ENCODE measurements around the gene PPP1R3A.

Gene PPP1R3A, protein sequence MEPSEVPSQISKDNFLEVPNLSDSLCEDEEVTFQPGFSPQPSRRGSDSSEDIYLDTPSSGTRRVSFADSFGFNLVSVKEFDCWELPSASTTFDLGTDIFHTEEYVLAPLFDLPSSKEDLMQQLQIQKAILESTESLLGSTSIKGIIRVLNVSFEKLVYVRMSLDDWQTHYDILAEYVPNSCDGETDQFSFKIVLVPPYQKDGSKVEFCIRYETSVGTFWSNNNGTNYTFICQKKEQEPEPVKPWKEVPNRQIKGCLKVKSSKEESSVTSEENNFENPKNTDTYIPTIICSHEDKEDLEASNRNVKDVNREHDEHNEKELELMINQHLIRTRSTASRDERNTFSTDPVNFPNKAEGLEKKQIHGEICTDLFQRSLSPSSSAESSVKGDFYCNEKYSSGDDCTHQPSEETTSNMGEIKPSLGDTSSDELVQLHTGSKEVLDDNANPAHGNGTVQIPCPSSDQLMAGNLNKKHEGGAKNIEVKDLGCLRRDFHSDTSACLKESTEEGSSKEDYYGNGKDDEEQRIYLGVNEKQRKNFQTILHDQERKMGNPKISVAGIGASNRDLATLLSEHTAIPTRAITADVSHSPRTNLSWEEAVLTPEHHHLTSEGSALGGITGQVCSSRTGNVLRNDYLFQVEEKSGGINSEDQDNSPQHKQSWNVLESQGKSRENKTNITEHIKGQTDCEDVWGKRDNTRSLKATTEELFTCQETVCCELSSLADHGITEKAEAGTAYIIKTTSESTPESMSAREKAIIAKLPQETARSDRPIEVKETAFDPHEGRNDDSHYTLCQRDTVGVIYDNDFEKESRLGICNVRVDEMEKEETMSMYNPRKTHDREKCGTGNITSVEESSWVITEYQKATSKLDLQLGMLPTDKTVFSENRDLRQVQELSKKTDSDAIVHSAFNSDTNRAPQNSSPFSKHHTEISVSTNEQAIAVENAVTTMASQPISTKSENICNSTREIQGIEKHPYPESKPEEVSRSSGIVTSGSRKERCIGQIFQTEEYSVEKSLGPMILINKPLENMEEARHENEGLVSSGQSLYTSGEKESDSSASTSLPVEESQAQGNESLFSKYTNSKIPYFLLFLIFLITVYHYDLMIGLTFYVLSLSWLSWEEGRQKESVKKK

DNA sequence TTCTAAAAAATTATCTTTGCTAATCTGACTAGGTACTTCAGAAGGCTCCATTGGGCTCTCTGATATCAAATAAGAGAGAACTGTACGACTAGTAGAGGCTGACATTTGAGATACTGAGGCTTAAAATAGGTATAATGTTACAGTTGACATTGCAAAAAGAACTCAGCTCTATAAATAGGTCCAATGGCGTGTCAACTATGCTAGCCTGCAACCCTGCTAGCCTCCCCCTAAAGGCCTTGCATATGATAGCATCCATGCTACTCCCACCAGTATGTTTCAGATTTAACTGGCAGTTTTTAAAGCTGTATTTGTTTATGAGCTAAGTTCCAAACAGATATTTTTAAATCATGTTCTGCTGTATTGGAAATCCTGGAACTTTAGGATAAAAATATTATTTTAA lies at the start of gene PPP1R3A:
PPP1R3A (minus strand) TSS at position 64 of the 400 bp plus-strand sequence; CDS start at position 51, 13 bp downstream.
- no peak for ATAC-seq (ENCODE audit: low read depth)
- no peak within 1 kb of the TSS for H3K27ac ChIP-seq (ENCODE audit: poor library complexity, severe bottlenecking)
- H3K9me3 ChIP-seq (ENCODE audit: severe bottlenecking), result no peaks in the 10 kb centered on the region
- H3K36me3 ChIP-seq (ENCODE audit: low read depth), result no peaks in the 10 kb centered on the region
- no peaks in the 10 kb centered on the region for H3K27me3 ChIP-seq (ENCODE audit: insufficient read depth, poor library complexity, severe bottlenecking)
- no peak for DNase-seq (ENCODE audit: low spot score)
- TF ChIP-seq CTCF (IDR thresholded peaks at IDR 0.05; ENCODE audit: poor library complexity, severe bottlenecking), result no peak
- H3K4me1 ChIP-seq (ENCODE audit: insufficient read depth, poor library complexity, severe bottlenecking), result no peaks in the 10 kb centered on the region
- no peak within 1 kb of the TSS for H3K4me3 ChIP-seq (ENCODE audit: severe bottlenecking)

GRCh38 chr7:113963356-113963755 lies 44.5 kb upstream of the PPP1R3A start:
- TF ChIP-seq CTCF (IDR thresholded peaks at IDR 0.05; ENCODE audit: poor library complexity, severe bottlenecking), result no peak
- Histone ChIP-seq H3K4me1 (ENCODE audit: insufficient read depth, poor library complexity, severe bottlenecking) (no peaks in the 10 kb centered on the region), H3K27ac (ENCODE audit: poor library complexity, severe bottlenecking) (no peak overlapping the region), H3K27me3 (ENCODE audit: insufficient read depth, poor library complexity, severe bottlenecking) (no peaks in the 10 kb centered on the region), H3K9me3 (ENCODE audit: severe bottlenecking) (no peaks in the 10 kb centered on the region), H3K4me3 (ENCODE audit: severe bottlenecking) (no peak overlapping the region), H3K36me3 (ENCODE audit: low read depth) (no peaks in the 10 kb centered on the region)
- ATAC-seq (ENCODE audit: low read depth) (no peak), DNase-seq (ENCODE audit: low spot score) (no peak)

- DNase-seq (ENCODE audit: low spot score), result no peak
- Histone ChIP-seq H3K9me3 (ENCODE audit: severe bottlenecking) (no peaks in the 10 kb centered on the region), H3K4me3 (ENCODE audit: severe bottlenecking) (no peak overlapping the region), H3K27me3 (ENCODE audit: insufficient read depth, poor library complexity, severe bottlenecking) (no peaks in the 10 kb centered on the region), H3K36me3 (ENCODE audit: low read depth) (no peaks in the 10 kb centered on the region), H3K4me1 (ENCODE audit: insufficient read depth, poor library complexity, severe bottlenecking) (no peaks in the 10 kb centered on the region), H3K27ac (ENCODE audit: poor library complexity, severe bottlenecking) (no peak overlapping the region)
- no peak for ATAC-seq (ENCODE audit: low read depth)
- no peak for TF ChIP-seq CTCF (IDR thresholded peaks at IDR 0.05; ENCODE audit: poor library complexity, severe bottlenecking)
Observed at GRCh38 chr7:113959910-113960309, 41.1 kb upstream of the PPP1R3A start.

GRCh38 chr7:113955157-113955556 lies 36.3 kb upstream of the PPP1R3A start:
- Histone ChIP-seq H3K27ac (ENCODE audit: poor library complexity, severe bottlenecking) (no peak overlapping the region), H3K9me3 (ENCODE audit: severe bottlenecking) (no peaks in the 10 kb centered on the region), H3K4me3 (ENCODE audit: severe bottlenecking) (no peak overlapping the region), H3K4me1 (ENCODE audit: insufficient read depth, poor library complexity, severe bottlenecking) (no peaks in the 10 kb centered on the region), H3K36me3 (ENCODE audit: low read depth) (no peaks in the 10 kb centered on the region), H3K27me3 (ENCODE audit: insufficient read depth, poor library complexity, severe bottlenecking) (no peaks in the 10 kb centered on the region)
- no peak for ATAC-seq (ENCODE audit: low read depth)
- DNase-seq (ENCODE audit: low spot score), result no peak
- TF ChIP-seq CTCF (IDR thresholded peaks at IDR 0.05; ENCODE audit: poor library complexity, severe bottlenecking), result no peak

Measured in RWPE2 (cell line).